HPDE6-E6E7 (cell line): ENCODE measurements around the gene HSD17B7.
"Not testable (repeated sequence)": the region's sequence is repeated elsewhere in the genome, so short reads cannot be mapped to it uniquely, and the experiment has no call there.

ENCODE experiments used
- DNase-seq: peaks from one replicate; pipeline ENCODE4 v3.0.0; 2011; ENCODE audit warnings: missing footprints; ENCODE audit errors: extremely low spot score

HSD17B7 gene, protein sequence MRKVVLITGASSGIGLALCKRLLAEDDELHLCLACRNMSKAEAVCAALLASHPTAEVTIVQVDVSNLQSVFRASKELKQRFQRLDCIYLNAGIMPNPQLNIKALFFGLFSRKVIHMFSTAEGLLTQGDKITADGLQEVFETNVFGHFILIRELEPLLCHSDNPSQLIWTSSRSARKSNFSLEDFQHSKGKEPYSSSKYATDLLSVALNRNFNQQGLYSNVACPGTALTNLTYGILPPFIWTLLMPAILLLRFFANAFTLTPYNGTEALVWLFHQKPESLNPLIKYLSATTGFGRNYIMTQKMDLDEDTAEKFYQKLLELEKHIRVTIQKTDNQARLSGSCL

DNA sequence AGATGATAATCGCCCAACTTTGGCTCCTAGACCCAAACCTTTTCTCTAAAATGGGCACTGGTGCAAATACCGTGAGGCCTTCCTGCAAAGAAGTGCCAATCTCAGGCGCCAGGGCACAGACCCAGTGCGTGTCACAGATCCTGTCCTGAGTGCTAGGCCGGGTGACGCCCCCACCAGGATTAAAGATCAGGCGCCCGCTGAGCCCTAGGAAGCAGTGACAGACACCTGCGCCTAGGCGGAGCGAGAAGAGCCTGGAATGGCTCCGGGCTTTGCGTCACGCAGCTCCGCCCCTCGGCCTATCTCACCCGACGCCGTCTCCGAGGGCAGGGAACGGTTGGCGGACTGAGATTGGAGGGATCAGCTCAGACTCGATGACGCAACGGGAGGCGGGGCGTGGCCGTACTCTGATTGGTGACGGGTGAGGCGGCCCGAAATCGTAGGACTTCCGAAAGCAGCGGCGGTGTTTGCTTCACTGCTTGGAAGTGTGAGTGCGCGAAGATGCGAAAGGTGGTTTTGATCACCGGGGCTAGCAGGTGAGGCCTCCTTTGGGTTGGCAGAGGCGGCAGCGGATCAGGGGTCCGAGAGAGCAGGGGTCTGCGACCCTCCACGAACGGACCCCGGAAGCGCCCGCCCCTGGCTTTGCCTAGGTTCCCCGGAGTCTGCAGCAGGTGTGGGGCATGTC, at the start of gene HSD17B7:
Gene HSD17B7 (plus strand): TSS at position 400 of the 682 bp plus-strand sequence. CDS start 99 bp downstream, at position 499.
- not testable (repeated sequence) for DNase-seq

DNA sequence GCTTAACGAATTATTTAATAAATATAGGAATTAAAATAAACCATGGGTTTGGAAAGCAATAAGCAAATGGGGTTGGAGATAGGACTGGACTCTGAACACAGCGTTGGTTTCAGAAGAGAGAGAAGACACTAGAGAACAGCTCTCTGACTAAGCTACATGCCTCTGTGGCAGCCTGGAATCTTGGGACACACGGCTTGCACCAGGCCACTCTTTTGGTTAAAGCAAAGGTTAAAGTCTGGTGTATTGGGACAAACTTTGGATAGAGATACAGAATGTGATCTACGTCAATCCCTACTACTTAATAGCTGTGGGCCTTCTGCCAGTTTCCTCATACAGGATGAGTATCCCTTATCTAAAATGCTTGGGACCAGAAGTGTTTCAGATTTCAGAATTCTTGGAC, 49.7 kb upstream of the HSD17B7 start:
- no peak for DNase-seq

DNA sequence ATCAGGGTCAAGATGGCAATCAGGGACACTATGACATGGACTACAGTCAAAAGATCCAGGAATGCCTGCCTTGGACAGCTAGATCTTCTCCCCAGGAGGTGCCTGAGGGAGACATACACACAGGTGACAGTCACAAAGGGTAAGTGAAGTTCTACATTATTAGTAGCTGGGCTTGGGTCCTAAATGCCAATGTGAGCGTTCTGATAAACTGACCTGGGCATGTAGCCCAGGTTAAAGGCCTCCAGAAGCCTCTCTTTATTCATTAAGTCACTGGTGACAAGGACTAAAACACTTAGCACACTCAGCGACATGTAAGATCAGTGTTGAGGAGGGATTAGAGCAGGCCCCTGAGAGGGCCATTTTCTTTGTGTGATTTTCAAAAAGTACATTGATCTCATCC, 48.9 kb upstream of the HSD17B7 start:
- no peak for DNase-seq

DNA sequence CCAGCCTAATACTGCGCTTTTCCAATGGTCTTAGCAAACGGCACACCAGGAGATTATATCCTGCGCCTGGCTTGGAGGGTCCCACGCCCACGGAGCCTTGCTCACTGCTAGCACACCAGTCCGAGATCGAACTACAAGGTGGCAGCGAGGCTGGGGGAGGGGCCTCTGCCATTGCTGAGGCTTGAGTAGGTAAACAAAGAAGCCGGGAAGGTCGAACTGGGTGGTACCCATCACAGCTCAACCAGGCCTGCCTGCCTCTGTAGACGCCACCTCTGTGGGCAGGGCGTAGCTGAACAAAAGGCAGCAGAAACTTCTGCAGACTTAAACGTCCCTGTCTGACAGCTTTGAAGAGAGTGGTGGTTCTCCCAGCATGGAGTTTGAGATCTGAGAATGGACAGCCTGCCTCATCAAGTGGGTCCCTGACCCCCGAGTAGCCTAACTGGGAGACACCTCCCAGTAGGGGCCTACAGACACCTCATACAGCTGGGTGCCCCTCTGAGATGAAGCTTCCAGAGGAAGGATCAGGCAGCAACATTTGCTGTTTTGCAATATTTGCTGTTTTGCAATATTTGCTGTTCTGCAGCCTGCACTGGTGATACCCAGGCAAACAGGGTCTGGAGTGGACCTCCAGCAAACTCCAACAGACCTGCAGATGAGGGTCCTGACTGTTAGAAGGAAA, 44.1 kb upstream of the HSD17B7 start:
- not testable (repeated sequence) for DNase-seq

DNA sequence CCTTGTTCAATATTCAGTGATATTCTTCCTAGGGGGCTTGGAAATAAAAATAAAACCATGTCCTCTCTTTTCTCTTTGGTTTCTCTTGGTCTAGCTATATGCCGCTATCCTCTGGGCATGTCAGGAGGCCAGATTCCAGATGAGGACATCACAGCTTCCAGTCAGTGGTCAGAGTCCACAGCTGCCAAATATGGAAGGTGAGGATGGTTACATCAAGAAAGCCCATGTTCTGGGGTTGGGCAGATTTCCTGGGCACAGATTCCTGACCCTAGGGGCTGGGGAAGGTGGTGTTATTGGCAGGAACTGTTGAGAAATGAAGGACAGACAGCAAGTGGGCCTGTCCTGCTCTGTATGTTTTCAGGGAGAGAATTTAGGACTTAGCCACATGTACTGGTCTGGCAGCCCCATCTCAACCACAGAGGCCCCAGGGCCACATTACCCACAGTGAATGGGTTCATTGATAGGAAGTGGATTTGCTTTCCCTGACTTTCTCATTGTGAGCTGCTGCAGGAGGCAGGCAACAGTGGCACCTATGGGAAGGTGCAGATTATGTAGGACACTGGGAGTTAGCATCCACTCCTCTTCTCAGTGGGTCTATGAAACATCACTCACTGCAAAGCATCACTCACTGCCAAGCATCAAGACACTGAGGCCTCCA, 37.4 kb upstream of the HSD17B7 start:
- DNase-seq = no peak

DNA sequence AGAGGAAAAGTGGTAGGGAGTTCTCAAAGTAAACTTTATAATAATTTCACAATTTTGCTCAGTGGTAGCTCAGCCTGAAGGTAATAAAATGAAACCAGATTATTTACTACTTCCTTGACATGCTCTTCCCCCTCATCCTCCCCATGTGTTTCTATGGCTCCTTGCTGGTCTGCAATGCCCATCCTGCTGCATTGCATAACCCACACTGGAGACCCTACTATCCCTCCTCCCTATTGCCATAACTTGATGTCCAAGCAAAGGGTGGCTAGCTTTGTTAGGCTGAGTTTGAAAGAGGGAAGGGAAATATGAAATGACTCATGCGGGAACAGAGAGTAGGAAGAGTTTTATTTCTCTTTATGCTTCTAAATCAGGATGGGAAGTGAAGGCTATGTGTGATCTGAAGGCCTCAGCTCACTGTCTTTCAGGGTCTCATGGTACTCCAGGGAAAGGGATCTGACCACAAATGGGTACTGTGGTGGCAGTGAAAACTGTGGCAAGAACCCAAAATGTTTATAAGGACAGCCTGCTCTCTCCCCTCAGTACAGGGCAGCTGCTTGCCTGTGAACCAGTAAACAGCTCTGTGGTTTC, 36.4 kb upstream of the HSD17B7 start:
- DNase-seq = no peak

DNA sequence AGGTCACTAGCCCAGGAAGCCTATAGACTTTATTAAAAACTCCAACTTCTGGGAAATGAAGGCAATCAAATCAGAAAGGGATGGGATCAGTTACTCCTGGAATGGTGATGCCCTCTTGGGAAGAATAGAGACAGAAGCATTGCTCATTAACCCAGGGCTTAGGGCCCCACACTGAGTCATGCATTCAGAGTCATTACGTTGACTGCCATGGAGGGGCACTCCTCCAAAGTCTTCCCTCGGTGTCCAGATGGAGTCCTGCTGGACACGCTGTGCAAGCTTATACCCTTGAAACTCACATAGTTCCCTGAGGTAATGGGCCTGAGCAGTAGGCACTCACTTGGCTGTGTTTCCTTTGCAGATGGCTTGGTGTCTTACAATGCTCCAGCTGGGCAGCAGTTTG, 35.2 kb upstream of the HSD17B7 start:
- DNase-seq = no peak

DNA sequence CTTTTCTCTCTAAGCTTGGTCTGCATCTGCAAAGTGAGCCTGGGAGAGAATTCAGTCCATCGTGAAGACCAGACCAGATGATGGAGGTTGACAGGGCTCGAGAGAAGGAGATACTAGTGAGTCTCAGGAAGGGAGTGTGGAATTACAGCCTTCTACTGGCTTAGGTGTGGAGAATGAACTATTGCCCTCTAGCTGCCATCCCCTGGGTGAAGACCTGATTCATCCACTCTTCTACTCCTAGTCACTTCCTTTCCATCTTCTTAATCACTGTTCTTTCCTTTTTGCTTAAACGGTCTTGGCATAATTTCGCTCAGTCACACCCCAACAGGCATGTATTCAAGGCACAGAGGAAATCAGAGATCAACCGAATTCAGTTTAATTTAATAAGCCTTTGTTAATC, 34.0 kb upstream of the HSD17B7 start:
- peak; percentile 29 for DNase-seq

DNA sequence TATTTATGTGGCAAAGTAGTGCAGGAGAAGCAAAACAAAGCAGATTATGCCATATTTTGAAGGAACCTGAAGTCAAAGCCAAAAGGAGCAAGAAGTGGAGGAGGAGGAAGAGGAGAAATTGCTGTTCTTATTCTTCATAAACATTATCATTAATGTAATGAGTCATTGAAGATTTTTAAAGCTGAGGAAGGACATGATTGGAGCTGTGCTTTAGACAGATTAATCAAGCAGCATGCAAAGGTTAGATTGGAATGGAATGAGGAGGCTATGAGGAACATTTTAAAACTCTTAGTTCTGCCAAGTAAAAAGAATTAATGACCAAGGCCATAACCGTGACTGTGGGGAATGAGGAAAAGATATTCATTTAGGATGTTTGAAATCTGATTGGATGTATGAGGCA, 33.0 kb upstream of the HSD17B7 start:
- DNase-seq = no peak

DNA sequence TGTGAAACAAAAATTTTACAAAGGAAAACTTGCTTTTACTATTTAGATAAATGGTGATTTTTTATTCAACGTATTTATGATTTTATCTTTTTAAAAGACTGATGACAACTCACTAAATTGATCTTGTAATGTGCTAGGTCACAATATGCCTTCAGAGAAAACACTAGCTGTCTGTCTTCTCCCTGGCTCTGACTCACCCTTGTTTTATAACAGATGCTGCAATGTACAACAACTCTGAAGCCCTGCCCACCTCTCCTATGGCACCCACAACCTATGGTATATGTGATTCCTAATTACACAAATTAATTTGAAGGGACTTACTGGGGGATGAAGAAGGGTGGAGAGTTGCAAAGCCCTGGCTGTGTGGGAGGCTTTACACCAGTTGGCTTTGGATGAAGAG, 24.7 kb upstream of the HSD17B7 start:
- no peak for DNase-seq

DNA sequence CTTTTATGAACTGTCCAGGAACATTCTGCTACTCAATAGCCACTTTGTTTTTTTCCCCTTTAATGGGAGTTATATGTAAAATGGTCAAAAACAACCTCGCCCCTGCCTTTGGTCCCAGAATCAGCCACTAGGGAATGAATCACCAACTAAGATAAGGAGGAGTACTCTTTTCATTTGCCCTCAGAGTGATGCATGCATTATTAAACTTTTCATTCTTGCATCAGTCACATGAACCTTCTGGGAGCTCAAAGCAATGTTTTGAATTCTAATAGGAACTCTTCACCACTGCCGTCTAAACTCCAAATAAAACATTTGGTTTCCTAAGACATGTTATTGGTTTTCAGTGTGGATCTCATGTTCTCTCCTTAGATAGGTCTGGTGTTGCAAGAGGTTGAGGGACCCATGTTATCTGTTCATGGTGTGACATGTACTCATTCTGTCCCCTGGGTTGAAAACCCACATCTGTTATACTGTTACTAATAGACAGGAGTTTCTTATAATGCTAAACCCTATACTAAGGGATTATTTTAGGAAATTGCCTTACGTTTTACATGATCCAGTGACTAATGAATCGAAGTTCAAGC, 17.8 kb upstream of the HSD17B7 start:
- no peak for DNase-seq

DNA sequence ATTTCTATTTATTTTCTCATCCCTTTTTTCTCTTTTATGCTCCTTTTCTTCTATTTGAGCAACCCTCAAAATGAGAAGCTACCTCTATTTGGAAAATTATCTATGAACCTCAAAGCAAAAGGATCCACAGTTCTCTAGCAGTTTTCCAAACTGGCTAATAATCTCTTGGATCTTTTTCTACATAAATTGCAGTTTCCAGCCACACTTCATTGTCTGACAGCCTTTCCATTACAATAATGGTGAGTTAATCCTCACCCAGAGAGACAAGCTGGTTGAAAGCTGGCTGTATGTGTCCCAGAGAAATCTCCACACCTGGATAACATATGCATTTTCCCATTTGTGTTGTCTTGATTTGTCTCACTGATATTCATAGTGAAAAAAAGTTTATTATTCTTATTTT, 16.5 kb upstream of the HSD17B7 start:
- DNase-seq = no peak

DNA sequence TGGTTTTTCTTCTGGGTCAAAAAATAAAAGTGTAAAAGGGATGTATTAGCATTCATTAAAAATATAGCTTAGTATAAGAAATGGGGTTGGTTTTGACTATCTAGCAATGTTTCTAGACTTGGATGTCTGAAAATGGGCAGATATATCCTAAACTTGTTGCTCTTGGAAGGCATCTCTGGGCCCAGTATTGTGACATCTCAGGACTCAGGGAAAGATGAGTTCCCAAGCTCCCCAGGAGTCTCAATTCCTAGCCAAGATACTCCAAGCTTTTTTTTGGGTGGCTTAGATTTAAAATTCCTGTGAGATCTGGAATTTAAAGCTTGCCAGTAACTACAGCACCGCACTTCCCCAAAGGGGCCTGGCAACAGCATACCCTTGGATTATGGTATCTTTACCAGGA, 11.5 kb upstream of the HSD17B7 start:
- no peak for DNase-seq

DNA sequence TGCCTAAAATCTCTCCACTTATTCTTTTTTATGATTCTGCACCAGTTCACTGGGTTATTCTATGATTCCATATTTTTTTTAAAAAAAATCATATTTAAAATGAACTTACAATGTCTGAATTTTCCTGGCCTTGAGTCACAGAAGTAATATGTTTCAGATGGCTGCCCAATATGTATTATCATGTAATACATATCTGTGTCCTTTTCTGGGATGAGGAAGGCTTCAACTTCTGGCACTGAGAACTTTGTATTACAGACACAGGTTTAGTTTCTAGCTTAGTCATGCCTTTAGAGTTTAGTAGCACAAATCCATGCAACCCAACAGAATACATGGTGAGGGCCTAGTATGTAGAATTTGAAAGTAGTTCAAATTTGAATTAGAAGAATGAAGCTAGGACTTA, 7.8 kb upstream of the HSD17B7 start:
- no peak for DNase-seq

DNA sequence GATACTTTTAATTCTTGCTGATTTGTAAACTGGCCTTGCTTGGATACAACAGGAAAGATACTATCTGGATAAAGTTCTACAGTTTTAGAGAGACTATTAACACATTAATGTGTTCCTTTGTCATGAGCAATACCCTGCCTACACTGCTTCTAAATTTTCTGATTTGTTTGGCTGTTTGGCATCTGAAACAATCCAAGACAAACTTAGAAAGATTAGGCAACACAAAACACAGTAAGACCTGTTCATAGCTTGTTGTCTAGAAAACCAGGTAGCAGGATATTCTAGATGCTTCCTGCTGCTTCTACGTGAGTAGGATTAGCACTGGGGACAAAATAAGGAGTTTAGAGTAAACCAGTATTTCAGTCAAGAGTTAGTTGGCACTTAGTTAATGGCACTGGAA, 5.6 kb upstream of the HSD17B7 start:
- not testable (repeated sequence) for DNase-seq

DNA sequence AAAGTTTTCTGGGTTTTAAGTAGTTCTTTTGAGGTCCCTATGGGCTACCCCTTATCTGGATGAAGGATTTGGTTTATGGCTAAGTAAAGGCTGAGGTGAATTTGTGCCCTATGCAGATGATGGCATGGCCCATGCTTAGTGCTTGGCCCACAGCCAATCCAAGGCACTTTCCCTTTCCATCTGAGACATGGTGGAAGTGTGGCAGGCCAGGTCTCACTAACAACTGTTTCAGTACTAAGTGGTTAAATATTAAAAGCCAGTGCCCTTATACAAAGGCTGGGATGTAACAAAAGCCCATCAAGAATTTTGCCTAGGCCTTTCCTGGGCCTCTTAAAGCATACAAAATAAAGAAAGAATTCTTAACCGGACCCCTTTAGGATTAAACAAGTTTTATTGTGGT, 1.7 kb upstream of the HSD17B7 start:
- not testable (repeated sequence) for DNase-seq

DNA sequence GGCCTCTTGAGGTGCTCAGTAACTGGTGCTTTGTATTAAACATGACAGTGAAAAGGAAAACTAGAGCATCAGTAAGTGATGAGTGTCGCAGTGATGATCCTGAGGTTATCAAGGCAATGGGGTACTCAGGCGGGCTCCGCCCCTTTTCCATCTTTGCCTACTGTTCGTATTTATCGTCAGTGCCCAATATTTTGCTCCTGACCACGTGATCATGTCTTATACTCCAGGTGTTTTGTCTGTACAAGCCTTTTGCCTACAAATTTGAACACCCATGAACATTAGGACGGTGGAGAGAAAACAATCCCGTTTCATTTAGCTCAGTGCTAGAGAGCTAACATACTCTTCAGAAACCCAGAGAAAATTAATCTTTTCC, 469 bp downstream of the HSD17B7 start:
- not testable (repeated sequence) for DNase-seq

DNA sequence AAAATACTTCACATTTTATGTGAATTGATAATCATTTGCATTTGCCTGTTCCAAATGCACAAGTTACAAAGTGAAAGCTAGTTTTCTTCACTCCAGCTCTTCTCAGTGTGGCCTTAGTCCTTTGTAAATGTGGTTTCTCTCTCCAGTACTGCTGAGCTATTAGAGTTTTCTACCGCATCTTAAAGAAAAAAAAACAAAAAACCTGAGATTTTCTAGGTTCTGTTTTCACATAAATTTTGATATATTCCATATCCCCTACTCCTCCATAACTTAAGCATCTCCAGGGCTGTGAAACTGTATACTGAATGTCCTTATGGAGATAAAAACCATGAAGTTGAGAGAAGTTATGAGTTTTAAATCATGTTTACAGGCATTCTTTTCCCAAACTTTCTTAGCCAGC, 3.8 kb downstream of the HSD17B7 start:
- not testable (repeated sequence) for DNase-seq

DNA sequence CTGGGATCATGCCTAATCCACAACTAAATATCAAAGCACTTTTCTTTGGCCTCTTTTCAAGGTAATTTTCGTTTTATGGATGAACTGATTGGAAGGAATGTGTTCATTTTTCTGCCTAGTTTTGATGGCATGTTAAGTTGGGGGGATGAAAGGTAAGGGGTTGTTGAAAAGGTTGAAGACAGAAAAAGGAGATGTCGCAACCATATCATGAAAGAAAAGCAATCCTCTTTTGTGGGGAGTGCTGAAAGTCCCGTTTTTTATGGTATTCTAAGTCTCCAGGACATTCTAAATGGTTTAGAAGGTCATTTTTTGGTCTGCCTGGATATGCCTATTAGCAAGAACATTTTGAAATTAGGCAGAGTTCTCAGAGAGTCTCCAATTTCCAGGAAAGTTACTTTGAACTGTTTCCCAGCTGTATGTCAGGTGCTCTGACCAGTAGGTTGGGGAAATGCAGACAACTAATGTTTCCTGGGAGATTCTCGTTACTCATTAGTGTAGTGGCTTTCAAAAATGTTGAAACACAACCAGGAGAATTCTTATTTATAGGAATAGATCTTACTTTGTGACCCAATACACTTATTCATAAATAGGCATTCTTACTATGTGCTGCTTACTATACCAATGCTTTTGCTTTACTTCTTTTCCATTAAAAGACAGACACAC, 6.2 kb downstream of the HSD17B7 start:
- not testable (repeated sequence) for DNase-seq

DNA sequence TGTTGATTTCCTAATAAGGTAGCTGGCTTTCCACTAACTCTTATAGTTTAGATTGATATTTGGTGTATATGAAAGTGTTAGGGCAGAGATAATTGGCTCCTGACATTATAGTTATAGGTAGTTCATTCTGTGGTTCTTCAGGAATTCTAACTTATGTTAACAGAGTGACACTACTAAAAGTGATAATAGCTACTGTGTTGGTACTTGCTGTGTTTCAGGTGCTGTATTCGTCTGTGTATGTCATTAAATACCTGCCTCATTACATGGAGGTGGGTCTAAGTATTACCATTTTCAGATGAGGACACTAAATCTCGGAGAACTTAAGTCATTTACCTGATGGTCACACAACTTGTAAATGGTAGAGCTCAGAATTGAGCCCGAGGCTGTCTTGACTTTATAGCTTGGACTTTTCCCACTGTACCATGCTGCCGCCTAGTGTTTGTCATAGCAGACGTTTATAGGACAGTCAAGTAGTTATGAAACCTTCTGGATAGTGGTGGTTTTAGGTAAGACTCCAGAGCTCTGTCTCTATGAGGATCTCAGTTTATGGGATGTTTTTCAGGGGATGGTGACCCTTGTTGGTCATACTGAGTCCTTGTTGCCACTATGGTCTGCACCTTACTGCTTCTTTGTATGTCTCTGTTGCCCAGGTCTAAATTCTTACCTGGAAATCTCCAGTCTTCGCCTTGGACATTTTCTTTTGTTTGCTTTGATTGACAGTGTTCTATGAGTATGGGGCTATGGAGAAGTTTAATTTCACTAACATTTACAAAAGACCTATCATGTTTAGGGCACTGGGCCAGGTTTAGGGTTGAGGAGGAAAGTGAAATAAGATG, 9.7 kb downstream of the HSD17B7 start:
- peak; percentile 14 for DNase-seq
